GM12878 (cell line): ENCODE results near the gene CLIC6. TPM values are rescaled to one million over a fixed set of nuclear protein-coding genes. Genes with fewer than 3 reads are reported as not detected.

ENCODE experiments used
- ATAC-seq: fragments of 200-7000 bp; cut with Tn5 transposase; 3 replicates; pipeline ENCODE4 v1.9.1; 2020; ENCODE audit warnings: mild to moderate bottlenecking, moderate library complexity
- BruUV-seq: library from RNA; stranded (reverse); fragments of 400-500 nt; replicated peaks from 2 replicates; lab custom pipeline; 2021; lab: Mats Ljungman, UMichigan
- CTCF ChIA-PET: fragments of 300-600 bp; sonication (Branson Sonifier 250); formaldehyde crosslinking; extraction: SDS; loops from one replicate; lab custom pipeline; 2021; ENCODE audit warnings: inconsistent platforms; lab: Yijun Ruan, JAX
- POLR2A ChIA-PET: fragments of 350-600 bp; formaldehyde crosslinking; extraction: SDS; loops from one replicate; lab custom pipeline; 2021; ENCODE audit warnings: inconsistent platforms; lab: Charles Lee
- RAD21 ChIA-PET: fragments of 300-600 bp; sonication (Branson Sonifier 250); formaldehyde crosslinking; loops from one replicate; lab custom pipeline; 2023; ENCODE audit warnings: antibody characterized with exemption; ENCODE audit not compliant: unreplicated experiment; lab: Charles Lee
- SMC1A ChIA-PET: fragments of 300-600 bp; sonication (Branson Sonifier 250); formaldehyde crosslinking; loops from one replicate; lab custom pipeline; 2023; ENCODE audit not compliant: unreplicated experiment, uncharacterized antibody; lab: Charles Lee
- DNase-seq: peaks from one replicate; pipeline ENCODE4 v3.0.0-alpha.2; 2011; ENCODE audit warnings: low read depth, low spot score
- FAIRE-seq: peaks from 3 replicates; lab custom pipeline; 2011; peaks lifted over from hg19 to GRCh38; lab: Jason Lieb, UNC
- H2AFZ ChIP-seq: 2 replicates; pipeline ENCODE4 v1.6.0; 2011; ENCODE audit warnings: low read depth, low read length, control low read depth; ENCODE audit not compliant: control insufficient read depth
- H3K27ac ChIP-seq: 2 replicates; pipeline ENCODE4 v1.5.1; 2011; ENCODE audit warnings: control low read depth; ENCODE audit not compliant: control insufficient read depth, insufficient read depth
- H3K27me3 ChIP-seq, 2 experiments: replicated peaks in 1 of 2; 2 replicates each; pipeline versions ENCODE4 v1.6.0 to v1.6.1; 2011; ENCODE audit warnings: low read length in 1 of 2; ENCODE audit not compliant: control insufficient read depth in 2 of 2, insufficient read depth in 2 of 2
- H3K36me3 ChIP-seq, 2 experiments: 2 replicates each; pipeline ENCODE4 v1.5.1; 2011; ENCODE audit warnings: low read length in 1 of 2; ENCODE audit not compliant: control insufficient read depth in 2 of 2, insufficient read depth in 2 of 2
- H3K4me1 ChIP-seq: 2 replicates; pipeline ENCODE4 v1.6.1; 2011; ENCODE audit warnings: mild to moderate bottlenecking, low read length, moderate library complexity, mixed read lengths; ENCODE audit not compliant: control insufficient read depth, insufficient read depth
- H3K4me2 ChIP-seq: 2 replicates; pipeline ENCODE4 v1.6.0; 2011; ENCODE audit warnings: control low read depth; ENCODE audit not compliant: control insufficient read depth, insufficient read depth
- H3K4me3 ChIP-seq: fragments of 200-600 bp; sonication (generic); 2 replicates; pipeline ENCODE4 v1.5.1; 2016
- H3K79me2 ChIP-seq: 2 replicates; pipeline ENCODE4 v1.6.0; 2011; ENCODE audit warnings: low read length; ENCODE audit not compliant: control insufficient read depth, insufficient read depth
- H3K9ac ChIP-seq: 2 replicates; pipeline ENCODE4 v1.8.0; 2011; ENCODE audit warnings: low read length, control low read depth, mixed read lengths; ENCODE audit not compliant: control insufficient read depth, insufficient read depth
- H3K9me3 ChIP-seq: replicated peaks from 3 replicates; pipeline ENCODE4 v1.5.1; 2011; ENCODE audit warnings: mild to moderate bottlenecking, low read length; ENCODE audit not compliant: control insufficient read depth, insufficient read depth
- H4K20me1 ChIP-seq: 2 replicates; pipeline ENCODE4 v1.6.0; 2011; ENCODE audit not compliant: control insufficient read depth, insufficient read depth
- CBX3 ChIP-seq: fragments of 200-600 bp; sonication (generic); IDR thresholded peaks from 2 replicates; pipeline ENCODE4 v1.6.1; 2016; ENCODE audit warnings: low read depth, borderline replicate concordance
- EED ChIP-seq: sonication (generic); IDR thresholded peaks from 2 replicates; pipeline ENCODE4 v1.6.1; 2016; ENCODE audit warnings: antibody characterized with exemption, low read depth
- ESRRA ChIP-seq: IDR thresholded peaks from 2 replicates; pipeline ENCODE4 v1.6.1; 2012; ENCODE audit warnings: mild to moderate bottlenecking, low read length, improper control_type of control experiment
- MTA2 ChIP-seq: fragments of 450-650 bp; IDR thresholded peaks from 2 replicates; pipeline ENCODE4 v1.6.1; 2016; ENCODE audit warnings: low read depth, mild to moderate bottlenecking, moderate library complexity
- SMARCA5 ChIP-seq: fragments of 450-650 bp; IDR thresholded peaks from 2 replicates; pipeline ENCODE4 v1.6.1; 2017; ENCODE audit warnings: mild to moderate bottlenecking
- WGBS: methylation state at CpG from one replicate; pipeline ENCODE4 v1.1.6; 2016; ENCODE audit warnings: low lambda C conversion rate; ENCODE audit not compliant: insufficient replicate concordance, insufficient coverage; ENCODE audit errors: missing lambda C conversion rate; 5-methylcytosine and 5-hydroxymethylcytosine counted together
- in situ Hi-C: fragments of 300-500 bp; cut with MboI; formaldehyde crosslinking; loops from 9 replicates; pipeline ENCODE4 v1.14.3; 2018; ENCODE audit warnings: mixed read lengths
- intact Hi-C: fragments of 100-400 bp; cut with micrococcal nuclease; formaldehyde crosslinking; loops from one replicate; pipeline ENCODE4 v1.14.2; 2022; ENCODE audit not compliant: unreplicated experiment
- polyA plus RNA-seq, 11 experiments: library from polyadenylated mRNA; depleted of rRNA in 4 of 11; unstranded in 6 of 11; stranded (reverse) in 5 of 11; fragments of >200 nt; fragmentation: Nextera tagmentation in 4 of 11; fragmentation: Illumina TruSeq in 1 of 11; extraction: Ambion mirVana in 4 of 11; extraction: Trizol in 1 of 11; gene quantifications; 1 replicate in 1 of 11; 2 replicates in 10 of 11; pipeline versions ENCODE4 v1.2.1 to v1.2.3, GENCODE V29; 2011 to 2016; ENCODE audit warnings: inconsistent platforms in 2 of 11, missing spikeins in 2 of 11, low read depth in 1 of 11
- total RNA-seq, 4 experiments: library from RNA; depleted of rRNA in 3 of 4; stranded (reverse); fragments of >200 nt in 3 of 4; fragmentation: Illumina TruSeq in 1 of 4; extraction: Trizol in 1 of 4; gene quantifications; 2 replicates each; pipeline versions ENCODE4 v1.2.1 to v1.2.3, GENCODE V29; 2013 to 2021

Gene CLIC6
- total and polyA plus RNA-seq, 10 of the 15 experiments (the other 5 are each of a cell fraction or from before 2014, with no cell fraction given) = 5.7 to 34.1 (median 11.2) TPM

DNA sequence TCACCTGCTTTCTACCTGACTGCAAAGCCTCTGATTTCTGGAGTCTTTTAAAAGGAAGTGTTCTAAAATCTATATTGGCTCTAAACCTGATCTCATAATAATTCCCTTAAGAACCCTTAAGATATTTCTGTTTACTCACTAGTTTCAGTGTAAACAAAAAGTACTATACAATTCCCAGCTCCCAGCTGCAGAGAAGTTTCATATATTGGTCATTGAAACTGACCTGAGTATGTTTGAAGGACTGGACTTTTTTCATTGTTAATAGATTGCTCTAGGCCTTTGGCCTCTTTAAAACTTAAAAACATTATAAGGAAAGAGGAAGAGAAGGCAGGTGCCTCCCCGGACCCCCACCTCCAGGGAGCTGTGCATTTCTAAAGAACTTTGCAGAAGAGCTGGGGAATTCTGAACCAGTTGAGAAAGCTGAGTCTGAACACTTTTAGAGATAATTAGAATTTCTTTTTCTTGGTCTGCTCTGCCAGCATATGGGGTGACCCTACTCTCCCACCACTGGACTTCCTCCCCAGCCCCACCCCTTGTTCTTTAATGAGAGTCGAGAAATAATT, 23.7 kb downstream of the CLIC6 start:
- BruUV-seq = no TSS peak
- H3K9me3 ChIP-seq = no peaks in the 10 kb centered on the region; the same call in 2 of the 3 replicates
- no peak for FAIRE-seq
- H3K4me2 ChIP-seq = peak overlapping the region; percentile 66
- H3K36me3 ChIP-seq = no peaks in the 10 kb centered on the region
- 49% methylated on average over 2 of the region's 2 CpGs for WGBS
- RAD21 ChIA-PET = interaction anchor here (0.8 to 3.5 kb wide), 10 partner anchors 14 to 1148 kb away, joined by 3 to 22 read pairs (median 6); no protein-coding TSS in a partner anchor
- no peak overlapping the region for H3K9ac ChIP-seq
- TF ChIP-seq SMARCA5 (no peak), MTA2 (no peak), CBX3 (no peak), EED (no peak), ESRRA (no peak)
- CTCF ChIA-PET = interaction anchor here (0.8 to 6.2 kb wide), 27 partner anchors 11 to 1147 kb away, joined by 3 to 50 read pairs (median 6); no protein-coding TSS in a partner anchor
- H3K27ac ChIP-seq = peak overlapping the region; percentile 58; the same call in 1 of the 2 replicates
- ATAC-seq = no peak; the same call in 2 of the 3 replicates
- intact Hi-C loops = loop anchor here (5.0 kb wide), 1 partner anchor 195 kb away; no protein-coding TSS in a partner anchor
- H3K4me1 ChIP-seq = peaks cover 51% of the 10 kb centered on the region
- no peak overlapping the region for H3K4me3 ChIP-seq
- POLR2A ChIA-PET = interaction anchor here (0.8 kb wide), 1 partner anchor 20 kb away, joined by 3 read pairs; no protein-coding TSS in a partner anchor
- SMC1A ChIA-PET = interaction anchor here (0.7 to 1.9 kb wide), 13 partner anchors 9 to 1147 kb away, joined by 3 to 10 read pairs (median 5); no protein-coding TSS in a partner anchor
- in situ Hi-C loops = no loop called here
- no peaks in the 10 kb centered on the region for H4K20me1 ChIP-seq
- H3K79me2 ChIP-seq = peaks cover 24% of the 10 kb centered on the region
- H2AFZ ChIP-seq = no peak overlapping the region
- DNase-seq = no peak
- no peaks in the 10 kb centered on the region for H3K27me3 ChIP-seq
